Erythroblast (primary cell): Measurements from ENCODE around the gene SETBP1.

Experiments used
- GATA1 ChIP-seq: IDR thresholded peaks from 2 replicates; pipeline ENCODE4 v1.6.1; 2011; ENCODE audit warnings: low read depth, mild to moderate bottlenecking, control low read depth, low read length, moderate library complexity
- POLR2A ChIP-seq: IDR thresholded peaks from 2 replicates; pipeline ENCODE4 v1.6.1; 2011; ENCODE audit warnings: mild to moderate bottlenecking, low read length

- TF ChIP-seq POLR2A: no peak
- TF ChIP-seq GATA1: no peak
Observed at GRCh38 chr18:44876755-44877154, 196.1 kb downstream of the SETBP1 start.
